Ishikawa (cell line): ENCODE measurements around the gene ERCC6L2.

Source experiments
- CEBPB ChIP-seq: IDR thresholded peaks from 2 replicates; pipeline ENCODE4 v1.6.1; 2012
- CREB1 ChIP-seq: IDR thresholded peaks from 2 replicates; pipeline ENCODE4 v1.6.1; 2012; ENCODE audit warnings: low read depth
- EGR1 ChIP-seq: IDR thresholded peaks from 2 replicates; pipeline ENCODE4 v1.6.1; 2012
- EP300 ChIP-seq: IDR thresholded peaks from 2 replicates; pipeline ENCODE4 v1.6.1; 2012; ENCODE audit warnings: borderline replicate concordance
- FOXM1 ChIP-seq: IDR thresholded peaks from 2 replicates; pipeline ENCODE4 v1.6.1; 2012; ENCODE audit warnings: low read depth, borderline replicate concordance
- MAX ChIP-seq: IDR thresholded peaks from 2 replicates; pipeline ENCODE4 v1.6.1; 2012
- NFIC ChIP-seq: IDR thresholded peaks from 2 replicates; pipeline ENCODE4 v1.6.1; 2012
- RAD21 ChIP-seq: IDR thresholded peaks from 2 replicates; pipeline ENCODE4 v1.6.1; 2012; ENCODE audit warnings: low read depth
- REST ChIP-seq: IDR thresholded peaks from 2 replicates; pipeline ENCODE4 v1.6.1; 2012; ENCODE audit warnings: low read depth, mild to moderate bottlenecking
- TAF1 ChIP-seq: IDR thresholded peaks from 2 replicates; pipeline ENCODE4 v1.6.1; 2012; ENCODE audit warnings: low read depth, mild to moderate bottlenecking
- TEAD4 ChIP-seq: IDR thresholded peaks from 2 replicates; pipeline ENCODE4 v1.6.1; 2012
- USF1 ChIP-seq: IDR thresholded peaks from 2 replicates; pipeline ENCODE4 v1.6.1; 2012
- YY1 ChIP-seq: IDR thresholded peaks from 2 replicates; pipeline ENCODE4 v1.6.1; 2012; ENCODE audit warnings: low read depth
- ZBTB7A ChIP-seq: IDR thresholded peaks from 2 replicates; pipeline ENCODE4 v1.6.1; 2012; ENCODE audit warnings: low read depth

- no peak for TF ChIP-seq EP300
- TF ChIP-seq USF1 = no peak
- TF ChIP-seq RAD21 = no peak
- no peak for TF ChIP-seq YY1
- no peak for TF ChIP-seq TAF1
- no peak for TF ChIP-seq REST
- no peak for TF ChIP-seq MAX
- TF ChIP-seq CREB1 = no peak
- no peak for TF ChIP-seq CEBPB
- TF ChIP-seq TEAD4 = no peak
- TF ChIP-seq ZBTB7A = no peak
- no peak for TF ChIP-seq FOXM1
- TF ChIP-seq NFIC = no peak
- TF ChIP-seq EGR1 = no peak
Measured at GRCh38 chr9:95880021-95880690, 4.7 kb downstream of the ERCC6L2 start.
